ENCODE results near the gene AP1M1.

AP1M1 gene

DNA sequence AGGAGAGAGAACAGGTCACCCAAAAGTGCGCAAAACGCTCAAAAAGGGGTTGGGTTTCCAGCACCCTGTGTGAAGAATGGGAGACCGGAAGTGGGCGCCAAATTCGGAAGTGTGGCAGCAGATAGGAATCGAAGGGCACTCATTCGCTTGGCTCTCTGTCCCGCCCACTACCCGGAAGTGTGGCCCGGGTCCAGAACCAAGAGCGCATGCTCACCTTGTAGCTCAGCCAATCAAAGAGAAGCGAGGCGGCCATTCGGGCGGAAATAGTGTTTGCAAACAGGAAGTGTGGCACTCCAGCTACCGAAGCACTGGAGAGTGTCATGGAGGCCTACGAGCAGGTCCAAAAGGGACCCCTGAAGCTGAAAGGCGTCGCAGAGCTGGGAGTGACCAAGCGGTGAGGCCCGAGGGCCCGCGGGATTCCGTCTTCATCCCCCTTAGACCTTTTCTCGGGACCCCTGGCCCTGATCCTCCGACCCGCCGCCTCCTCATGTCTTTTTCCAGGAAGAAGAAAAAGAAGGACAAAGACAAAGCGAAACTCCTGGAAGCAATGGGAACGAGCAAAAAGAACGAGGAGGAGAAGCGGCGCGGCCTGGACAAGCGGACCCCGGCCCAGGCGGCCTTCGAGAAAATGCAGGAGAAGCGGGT, 12.5 kb upstream of the AP1M1 start, which contains the start of gene FAM32A:
FAM32A (plus strand) TSS at position 288 of the 645 bp plus-strand sequence; CDS start at position 321, 33 bp downstream.
- peak; percentile 98 for DNase-seq (ENCODE audit: low read depth)

DNA sequence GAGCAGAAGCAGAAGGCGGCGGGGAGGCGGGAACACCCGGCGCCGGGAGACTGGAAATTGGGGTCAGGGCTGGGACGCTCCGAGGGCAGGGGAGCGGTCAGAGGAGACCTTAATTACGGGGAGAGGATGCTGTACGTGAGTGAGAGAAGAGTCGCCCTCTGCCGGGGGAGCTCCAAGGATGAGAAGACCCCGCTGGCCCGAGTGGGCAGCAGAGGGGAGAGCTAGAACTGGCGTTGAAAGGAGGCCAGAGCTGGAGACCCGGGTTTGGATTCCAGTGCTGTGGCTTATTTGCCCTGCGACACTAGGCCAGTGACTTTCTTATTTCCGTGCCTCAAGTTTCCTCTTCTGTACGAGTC, 12.0 kb upstream of the AP1M1 start:
- peak; percentile 31 for DNase-seq (ENCODE audit: low read depth)

DNA sequence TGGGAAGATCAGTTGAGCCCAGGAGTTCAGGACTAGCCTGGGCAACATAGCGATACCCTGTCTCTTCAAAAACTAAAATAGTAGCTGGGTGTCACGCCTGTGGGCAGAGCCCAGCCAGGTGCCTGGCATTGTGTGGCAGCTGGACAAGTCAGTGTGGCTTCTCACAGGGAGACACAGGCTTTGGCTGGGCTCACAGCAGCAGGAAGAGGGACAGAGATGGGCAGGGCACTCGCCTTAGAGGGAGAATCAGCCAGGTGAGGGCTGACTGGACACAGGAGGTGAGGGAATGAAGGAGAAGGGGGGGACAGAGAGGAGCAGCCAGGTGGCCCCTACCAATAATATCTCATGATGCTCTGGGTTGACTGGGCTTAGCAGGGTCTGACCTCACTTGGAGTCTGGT, 9.2 kb upstream of the AP1M1 start:
- DNase-seq (ENCODE audit: low read depth), result no peak

DNA sequence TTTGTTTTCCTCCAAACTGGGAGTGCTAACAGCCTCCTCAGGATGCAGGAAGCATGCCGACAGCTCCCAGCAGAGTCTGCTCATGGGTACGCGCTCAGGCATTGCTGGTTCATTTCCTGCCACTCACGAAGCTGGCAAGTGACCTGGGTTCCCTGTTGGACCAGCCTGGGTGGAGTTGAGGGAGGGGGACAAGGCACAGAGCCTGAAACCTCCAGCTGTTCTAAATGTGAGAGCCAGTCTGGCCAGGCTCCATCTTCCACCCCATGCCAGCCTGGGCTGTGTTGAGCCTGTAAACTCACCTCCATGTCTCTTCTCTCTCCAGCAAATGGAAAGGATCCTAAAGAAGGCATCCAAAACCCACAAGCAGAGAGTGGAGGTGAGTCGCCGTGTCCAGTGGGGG, 7.5 kb upstream of the AP1M1 start:
- DNase-seq (ENCODE audit: low read depth), result no peak

- DNase-seq (ENCODE audit: low read depth), result no peak
Observed at GRCh38 chr19:16190736-16191135, 7.0 kb upstream of the AP1M1 start.

DNA sequence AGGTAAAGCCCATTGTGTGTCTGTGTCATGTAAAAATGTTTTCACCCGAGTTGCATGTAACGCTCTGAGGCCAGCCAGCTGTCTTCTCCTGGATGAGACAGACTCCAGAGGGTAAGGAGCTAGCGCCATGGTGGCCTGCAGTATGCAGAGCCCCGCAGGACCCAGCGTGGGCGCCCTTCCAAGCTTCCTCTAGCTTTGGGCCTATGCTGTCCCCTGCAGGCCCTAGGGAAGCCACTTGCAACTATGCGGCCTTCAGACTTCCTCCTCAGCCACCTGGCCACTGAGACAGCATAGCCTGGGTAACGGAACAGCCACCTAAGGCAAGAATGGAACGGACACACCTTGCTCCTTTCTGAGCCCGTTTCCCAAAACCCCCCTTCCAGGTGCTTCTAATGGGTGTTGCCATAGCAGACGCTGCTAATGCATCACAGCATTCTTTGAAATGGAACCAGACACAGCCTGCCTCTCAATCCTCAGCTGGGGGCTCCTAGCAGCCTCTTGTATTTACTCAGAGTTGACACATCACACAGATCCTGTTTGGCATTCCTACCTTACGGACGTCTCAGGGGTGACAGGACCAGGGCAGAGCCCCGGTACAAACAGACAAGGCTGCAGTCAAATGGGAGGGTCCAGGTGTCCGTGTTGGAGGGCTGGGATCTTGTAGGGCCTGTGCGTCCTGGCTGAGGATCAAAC, 6.3 kb upstream of the AP1M1 start:
- no peak for DNase-seq (ENCODE audit: low read depth)

DNA sequence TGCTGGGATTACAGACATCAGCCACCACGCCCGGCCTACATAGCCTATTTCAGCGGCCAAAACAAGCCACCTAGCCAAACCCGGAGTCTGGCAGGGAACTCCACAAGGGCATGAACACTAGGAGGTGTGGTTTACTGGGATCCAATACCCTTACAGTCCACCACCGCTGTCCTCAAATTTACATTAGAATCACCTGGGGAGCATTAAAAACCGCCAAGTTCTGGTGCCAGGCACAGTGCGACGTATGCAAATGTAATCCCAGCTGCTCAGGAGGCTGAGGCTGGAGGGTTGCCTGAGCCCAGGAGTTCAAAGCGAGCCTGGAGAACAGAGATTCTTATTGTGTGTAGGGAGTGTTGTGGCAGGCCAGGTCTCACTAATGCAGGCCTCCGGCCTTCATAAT, 4.2 kb upstream of the AP1M1 start:
- DNase-seq (ENCODE audit: low read depth), result no peak

DNA sequence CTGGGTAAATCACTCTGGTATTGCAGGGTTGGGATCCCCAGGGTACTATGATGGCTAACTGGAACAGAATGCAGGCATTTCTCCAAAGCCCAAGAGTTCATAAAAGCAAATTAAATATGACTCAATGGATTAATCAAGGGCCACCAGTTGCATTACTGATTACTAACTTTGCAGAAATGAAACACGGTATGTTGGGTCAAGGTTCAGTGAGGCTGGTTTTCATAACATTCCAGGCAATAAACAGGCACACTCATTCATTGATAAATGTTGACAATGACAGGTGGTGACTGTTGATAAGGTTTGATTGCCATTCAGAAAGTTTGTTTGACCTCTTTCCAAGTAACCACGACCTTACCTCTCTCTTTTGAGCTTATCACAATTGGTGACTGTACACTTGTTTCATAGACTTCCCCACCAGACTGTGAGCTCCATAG, 506 bp upstream of the AP1M1 start:
- DNase-seq (ENCODE audit: low read depth), result no peak

GRCh38 chr19:16198370-16198651, 600 bp downstream of the AP1M1 start:
- DNase-seq (ENCODE audit: low read depth), result no peak

DNA sequence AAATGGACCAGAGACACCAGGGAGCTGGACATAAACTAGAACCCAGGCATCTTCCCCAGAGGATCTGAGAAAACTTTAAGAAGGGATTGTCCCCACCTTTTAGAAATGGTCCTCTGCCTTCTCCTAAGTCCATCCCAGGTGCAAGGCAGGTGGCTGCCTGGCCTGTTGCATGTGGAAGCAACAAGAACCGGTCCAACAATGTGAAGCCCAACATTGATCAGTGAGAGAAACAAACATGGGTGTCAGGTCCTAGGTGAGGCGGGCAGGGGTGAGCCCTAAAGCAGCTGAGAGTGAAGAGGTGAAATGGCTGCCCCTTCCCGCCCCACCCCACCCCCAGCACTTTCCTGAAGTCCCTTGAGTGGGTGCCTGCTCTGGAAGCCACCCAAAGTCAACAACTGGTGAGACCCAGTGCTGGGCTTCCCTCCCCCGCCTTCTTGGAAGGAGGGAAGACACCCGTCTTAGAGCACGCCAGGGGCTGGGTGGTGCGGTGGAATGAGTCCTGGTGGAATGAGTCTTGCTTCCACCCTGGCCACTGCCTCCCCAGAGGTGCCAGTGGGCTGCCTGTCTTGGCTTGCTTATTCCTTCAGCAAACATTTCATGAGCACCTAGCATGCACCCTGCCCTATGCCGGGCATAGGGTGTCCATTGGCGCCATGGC, 1.7 kb downstream of the AP1M1 start:
- no peak for DNase-seq (ENCODE audit: low read depth)

DNA sequence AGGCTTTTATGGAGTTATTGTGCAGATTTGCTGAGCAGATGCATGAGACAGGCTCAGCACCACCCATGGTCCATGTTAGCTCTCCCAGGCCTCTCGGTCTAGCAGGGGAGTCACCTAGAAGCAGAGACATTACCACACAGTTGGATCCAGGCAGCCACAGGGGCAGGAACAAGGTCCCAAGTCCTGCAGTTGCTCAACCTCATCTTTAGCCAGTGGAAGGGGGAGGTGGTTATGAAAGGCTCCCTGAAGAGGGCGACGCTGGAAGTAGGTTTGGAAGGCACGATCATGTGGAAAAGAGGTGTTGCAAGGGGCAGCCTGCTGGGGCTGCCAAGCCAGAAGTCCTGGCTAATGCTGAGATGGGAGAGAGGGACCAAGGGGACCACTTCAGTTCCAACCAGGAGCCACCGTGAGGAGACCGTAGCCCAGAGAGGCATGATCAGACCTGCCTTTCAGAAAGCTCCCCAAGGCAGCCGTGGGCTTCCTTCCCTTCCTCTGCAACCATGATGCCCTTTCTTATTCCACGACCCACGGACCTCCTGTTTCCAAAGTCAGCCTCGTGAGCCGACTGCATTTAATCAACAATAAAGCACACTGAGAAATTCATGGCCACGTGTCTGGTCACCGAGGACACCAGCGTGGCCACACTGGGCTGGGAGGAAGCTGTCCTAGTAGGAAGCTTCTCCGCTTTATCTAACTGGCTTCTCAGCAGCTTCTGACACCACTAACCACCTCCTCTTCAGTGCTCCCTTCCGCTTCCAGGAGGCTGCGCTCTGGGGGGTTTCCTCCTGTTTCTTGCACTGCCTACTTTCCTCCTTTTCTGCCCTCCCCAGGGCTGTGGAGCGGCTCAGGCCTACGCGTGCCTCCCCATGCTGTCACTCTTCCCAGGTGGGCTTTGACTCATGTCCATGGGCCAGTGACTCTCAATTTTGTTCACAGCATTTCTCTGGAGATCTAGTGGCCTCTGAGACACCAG, 2.6 kb downstream of the AP1M1 start:
- no peak for DNase-seq (ENCODE audit: low read depth)

DNA sequence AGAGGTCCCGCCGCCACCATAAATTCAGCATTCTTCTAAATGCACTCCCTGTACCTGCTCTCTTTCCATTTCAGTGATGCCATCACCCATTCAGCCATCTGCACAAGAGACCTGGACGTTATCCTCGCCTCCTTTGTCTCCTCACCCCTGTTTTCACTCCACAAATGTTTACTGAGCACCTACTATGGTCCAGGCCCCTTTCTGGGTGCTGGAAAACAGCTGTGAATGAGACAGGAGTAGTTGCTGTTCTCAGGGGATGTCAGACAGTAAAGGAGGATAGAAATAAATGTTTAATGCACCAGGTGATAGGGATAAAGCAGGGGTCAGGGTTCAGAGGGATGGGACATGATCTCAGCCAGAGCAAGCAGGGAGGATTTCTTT, 3.3 kb downstream of the AP1M1 start:
- DNase-seq (ENCODE audit: low read depth), result no peak

GRCh38 chr19:16202320-16203255, 4.9 kb downstream of the AP1M1 start:
- DNase-seq (ENCODE audit: low read depth), result no peak

- no peak for DNase-seq (ENCODE audit: low read depth)
Observed at GRCh38 chr19:16203256-16204004, 5.7 kb downstream of the AP1M1 start.

DNA sequence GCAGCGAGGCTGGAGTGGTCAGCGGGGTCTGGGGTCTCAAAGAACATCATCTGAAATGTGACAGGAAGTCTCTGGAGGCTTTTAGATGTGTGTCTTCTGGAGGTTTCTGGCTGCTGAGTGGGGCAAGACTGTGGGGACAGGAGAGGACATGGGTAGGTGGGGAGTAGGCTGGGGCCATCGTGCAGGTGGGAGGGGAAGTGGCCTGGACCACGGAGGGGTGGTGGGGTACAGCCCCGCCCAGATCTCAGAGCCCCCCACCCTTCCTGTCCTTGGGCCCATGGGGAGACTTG, 6.2 kb downstream of the AP1M1 start:
- DNase-seq (ENCODE audit: low read depth), result no peak

- DNase-seq (ENCODE audit: low read depth), result no peak
Observed at GRCh38 chr19:16205205-16206045, 7.7 kb downstream of the AP1M1 start.

DNA sequence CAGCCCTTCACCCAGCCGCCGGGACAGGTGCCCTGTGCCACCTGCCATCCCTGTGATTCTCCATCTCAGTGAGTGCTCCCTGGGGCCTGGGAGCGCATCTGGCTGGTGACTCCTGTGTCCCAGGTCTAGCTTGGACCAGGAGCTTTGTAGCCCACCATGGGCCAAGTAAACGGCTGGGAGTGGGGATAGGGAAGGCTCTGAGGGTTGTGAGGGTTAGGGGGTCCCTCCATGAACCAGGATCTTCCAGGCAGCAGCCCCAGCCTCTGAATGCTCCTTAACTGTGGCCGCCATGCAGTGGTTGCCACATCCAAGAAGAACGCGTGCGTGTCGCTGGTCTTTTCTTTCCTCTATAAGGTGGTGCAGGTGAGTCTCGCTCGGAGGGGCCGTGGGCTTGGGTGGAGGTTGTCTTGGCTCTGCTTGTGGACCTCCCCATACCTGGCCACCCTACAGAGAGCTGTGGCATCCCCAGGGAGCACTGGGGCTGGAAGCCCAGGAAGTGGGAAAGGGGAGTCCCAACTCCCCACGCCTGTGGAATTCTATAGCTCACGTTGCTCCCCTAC, 8.4 kb downstream of the AP1M1 start:
- DNase-seq (ENCODE audit: low read depth), result no peak

DNA sequence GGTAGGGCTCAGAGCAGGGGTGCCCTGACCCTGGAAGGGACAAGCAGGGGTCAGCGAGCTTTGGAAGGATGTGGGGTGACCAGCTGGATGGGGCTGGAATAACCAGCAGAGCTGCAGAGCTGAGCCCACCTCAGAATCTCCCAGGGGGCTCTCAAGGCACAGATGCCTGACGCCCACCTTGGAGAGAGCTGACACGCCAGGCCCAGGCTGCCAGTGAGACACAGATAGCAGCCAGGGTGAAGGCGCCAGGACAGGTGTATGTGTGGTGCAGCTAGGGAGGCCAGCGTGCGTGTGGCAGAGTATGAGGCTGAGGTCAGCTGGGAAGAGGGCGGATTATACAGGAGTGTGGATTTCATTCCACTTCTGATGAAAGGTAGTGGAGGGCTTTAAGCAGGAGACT, 8.9 kb downstream of the AP1M1 start:
- DNase-seq (ENCODE audit: low read depth), result no peak

DNA sequence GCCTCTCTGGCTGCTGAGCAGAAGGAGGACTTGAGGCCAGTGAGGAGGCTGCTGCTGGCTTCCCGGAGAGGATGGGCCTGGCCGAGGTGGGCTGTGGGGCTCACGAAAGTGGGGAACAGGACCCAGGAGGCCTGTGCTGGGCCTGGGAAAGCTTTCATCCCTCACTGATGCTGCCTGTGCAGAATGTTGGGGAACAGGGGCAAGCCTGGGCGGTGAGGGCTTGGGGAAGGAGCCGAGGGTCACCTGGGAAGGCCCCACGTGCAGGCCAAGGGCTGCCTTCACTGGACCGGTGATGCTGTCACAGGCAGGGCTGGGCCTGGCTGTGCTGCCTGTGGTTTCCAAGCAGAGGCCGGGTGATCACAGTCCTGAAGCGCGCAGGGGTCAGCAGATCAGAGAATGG, 9.4 kb downstream of the AP1M1 start:
- DNase-seq (ENCODE audit: low read depth), result no peak
